GM19239 (cell line): ENCODE measurements around the gene REEP1.

Experiments used
- DNase-seq: peaks from one replicate; pipeline ENCODE4 v3.0.0; 2011; ENCODE audit warnings: low spot score; ENCODE audit not compliant: insufficient read length
- FAIRE-seq: peaks from 2 replicates; lab custom pipeline; 2011; peaks lifted over from hg19 to GRCh38; lab: Jason Lieb, UNC

Gene REEP1

GRCh38 chr2:86171295-86171694, 166.1 kb downstream of the REEP1 start:
- no peak for DNase-seq
- no peak for FAIRE-seq

- DNase-seq (no peak), FAIRE-seq (no peak)
These were observed 167.0 kb downstream of the REEP1 start for GRCh38 chr2:86170449-86170848.
